HG02943 (cell line): ENCODE data around the gene PRG2.
"Not testable (repeated sequence)": the region's sequence is repeated elsewhere in the genome, so short reads cannot be mapped to it uniquely, and the experiment has no call there.

ENCODE experiments used
- ATAC-seq: cut with Tn5 transposase; IDR thresholded peaks from one replicate; pipeline ENCODE4 v1.9.1; 2021; ENCODE audit warnings: mild to moderate bottlenecking, low read depth, moderate library complexity; ENCODE audit not compliant: unreplicated experiment

PRG2 gene

DNA sequence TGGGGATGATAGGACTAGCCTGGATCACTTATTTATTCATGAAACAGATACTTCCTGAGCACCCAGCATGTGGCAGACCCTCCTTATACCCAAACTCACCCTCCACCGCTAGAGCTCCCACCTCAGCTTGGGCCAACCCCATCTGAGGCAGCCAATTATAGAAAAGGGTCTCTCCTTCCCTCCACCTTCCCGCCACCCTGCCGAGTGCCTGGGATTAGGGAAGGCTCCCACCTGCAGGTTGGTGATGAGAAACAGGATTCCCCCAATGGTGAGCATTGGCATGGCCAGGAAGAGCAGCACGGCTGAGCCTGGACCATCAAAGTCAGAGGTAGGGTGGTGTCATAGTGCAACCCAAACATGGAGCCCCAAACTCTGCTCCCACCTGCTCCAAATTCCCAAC, 30.6 kb upstream of the PRG2 start:
- no peak for ATAC-seq

GRCh38 chr11:57419146-57419545, 28.7 kb upstream of the PRG2 start:
- no peak for ATAC-seq

DNA sequence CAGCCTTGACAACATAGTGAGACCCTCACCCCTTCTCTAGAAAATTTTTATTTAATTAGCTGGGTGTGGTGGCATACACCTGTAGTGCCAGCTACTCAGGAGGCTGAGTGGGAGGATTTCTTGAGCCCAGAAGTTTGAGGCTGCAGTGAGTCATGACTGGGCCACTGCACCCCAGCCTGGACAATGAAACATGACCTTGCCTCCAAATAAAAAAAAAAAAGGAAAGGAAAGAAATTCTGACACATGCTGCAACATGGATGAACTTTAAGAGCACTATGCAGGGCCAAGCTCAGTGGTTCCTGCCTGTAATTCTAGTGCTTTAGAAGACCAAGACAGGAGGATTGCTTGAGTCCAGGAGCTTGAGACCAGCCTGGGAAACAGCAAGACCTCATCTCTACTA, 27.7 kb upstream of the PRG2 start:
- no peak for ATAC-seq

DNA sequence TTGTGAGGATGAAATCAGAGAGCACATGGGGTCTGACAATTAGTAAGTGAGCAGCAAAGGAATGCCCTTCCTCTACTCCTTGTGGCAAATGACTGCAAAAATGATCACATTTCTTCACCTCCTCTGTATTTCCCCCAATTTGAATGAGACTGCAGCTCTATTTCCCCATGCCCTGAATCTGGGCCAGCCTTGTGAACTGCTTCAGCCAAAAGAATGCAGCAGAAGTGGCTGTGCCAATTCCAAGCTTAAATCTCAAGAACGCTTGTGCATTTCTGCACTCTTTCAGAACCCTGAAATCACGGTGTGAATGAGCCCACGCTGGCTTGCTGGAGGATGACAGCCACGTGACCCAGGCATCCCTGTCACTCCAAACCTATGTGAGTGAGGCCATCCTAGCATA, 26.6 kb upstream of the PRG2 start:
- ATAC-seq = no peak

- ATAC-seq = no peak
These were observed 26.0 kb upstream of the PRG2 start for GRCh38 chr11:57416436-57416835.

DNA sequence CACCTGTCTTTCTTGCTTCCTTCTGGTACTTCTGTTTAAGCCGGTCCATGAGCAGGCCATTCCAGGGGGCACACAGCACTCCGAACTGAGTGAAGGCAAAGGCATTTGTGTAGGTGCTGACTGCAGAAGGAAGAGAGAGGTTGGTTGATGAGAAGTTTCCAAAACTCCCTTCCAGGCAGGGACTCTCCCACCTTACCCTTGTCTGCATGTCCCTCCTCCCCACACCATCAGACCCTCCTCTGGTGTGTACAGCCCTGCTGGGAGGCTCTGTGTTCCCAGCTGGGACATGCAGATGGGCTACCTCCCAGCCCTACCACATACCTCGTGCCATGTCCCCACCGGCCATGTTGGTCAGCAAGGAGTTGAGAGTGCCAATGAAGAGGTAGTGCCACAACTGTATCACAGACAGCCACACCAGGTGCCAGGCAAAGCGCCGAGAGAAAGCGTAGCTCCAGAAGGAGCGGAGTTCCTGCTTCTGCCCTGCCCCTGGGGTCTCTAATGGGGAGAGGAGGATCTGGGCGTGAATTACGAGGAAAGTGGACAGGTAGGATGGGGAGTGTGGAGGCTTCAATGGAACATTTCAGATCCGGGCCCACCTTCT, 24.3 kb upstream of the PRG2 start:
- no peak for ATAC-seq

DNA sequence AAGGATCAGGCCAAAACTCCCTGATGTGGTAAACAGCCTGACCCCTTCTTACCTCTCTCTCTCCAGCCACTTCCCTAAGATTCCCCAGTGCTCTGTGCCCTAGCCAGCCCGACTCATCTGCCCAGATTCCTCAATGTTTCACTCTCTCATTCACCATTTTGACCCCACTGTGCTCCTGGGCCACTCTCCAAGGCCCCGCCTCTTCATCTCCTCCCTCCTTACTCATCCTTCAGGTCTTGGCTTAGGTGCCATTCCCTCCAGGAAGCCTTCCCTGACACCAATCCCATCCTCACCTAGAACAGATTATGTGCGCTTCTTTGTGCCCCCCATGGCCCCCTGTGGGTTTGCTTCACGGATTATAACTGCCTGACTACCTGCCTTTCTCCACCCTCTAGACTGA, 23.2 kb upstream of the PRG2 start:
- no peak for ATAC-seq

DNA sequence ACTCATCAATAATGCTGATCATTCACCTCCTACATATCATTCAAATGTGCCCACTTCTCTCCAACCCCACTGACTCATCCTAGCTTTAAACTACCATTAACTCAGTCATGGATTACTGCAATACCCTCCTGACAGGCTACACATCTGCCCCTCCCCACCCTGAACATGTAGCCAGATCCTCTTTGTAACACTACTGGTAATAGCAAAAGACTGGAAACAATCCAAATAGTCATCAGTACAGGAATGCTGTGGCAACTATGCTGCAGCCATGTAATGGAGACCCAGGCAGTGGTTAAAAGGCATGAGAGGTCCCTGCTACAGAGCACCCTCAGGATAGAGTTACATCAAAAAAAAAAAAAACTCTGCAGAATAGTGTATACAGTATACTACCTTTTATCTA, 19.8 kb upstream of the PRG2 start:
- ATAC-seq = no peak

DNA sequence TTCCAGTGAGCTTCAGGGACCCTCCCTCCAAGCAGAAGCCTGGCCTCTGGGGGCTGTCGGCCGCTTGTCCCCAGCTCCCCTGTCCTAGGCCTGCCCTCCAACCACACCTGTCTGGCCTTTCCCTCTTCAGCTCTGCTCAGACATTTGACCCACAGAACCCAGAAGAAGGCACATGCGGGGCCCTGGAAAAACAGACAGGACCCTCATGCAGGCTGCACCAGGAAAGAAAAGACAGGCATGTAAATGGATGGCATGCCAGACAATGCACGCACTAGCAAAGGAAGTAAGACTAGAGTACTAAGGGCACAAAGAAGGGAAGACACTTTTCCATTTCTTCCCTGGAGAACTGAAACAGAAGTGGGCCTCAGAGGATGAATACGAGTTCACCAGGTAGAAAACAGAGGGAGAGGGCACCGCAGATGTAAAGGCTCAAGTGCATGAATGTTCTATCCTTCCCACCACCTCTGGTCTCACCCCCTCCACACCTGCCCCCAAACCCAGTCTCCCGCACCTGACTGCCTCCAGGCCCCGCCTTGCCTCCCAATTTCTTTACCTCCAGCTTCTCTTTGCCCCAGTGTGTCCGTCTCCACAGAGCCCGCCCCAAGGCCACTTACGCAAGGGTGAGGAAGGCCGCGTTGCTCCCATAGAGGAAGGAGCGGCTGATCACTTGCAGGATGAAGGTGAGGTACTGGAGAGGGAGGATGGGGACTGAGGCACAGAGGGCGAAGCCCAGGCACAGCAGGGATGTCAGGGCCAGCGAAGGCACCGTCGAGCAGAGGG, 19.1 kb upstream of the PRG2 start:
- ATAC-seq = no peak

DNA sequence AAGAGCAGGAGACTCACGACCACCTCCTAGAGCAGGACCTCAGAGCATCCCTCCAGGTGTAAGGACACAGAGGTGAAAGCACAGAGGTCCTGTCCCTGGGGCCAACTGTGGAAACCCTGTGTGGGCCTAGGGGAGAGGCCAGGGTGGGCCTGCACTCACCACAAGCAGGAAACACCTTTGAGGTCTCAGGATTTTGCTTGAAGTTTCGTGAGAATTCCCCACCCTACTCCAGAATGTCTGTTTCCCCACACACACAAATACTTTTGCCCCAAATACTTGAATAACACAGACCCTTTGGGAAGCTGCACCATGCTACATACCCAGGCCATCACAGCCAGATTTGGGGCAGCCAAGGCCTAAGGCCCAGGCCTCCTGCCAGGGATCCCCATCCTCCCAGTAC, 18.3 kb upstream of the PRG2 start:
- no peak for ATAC-seq

DNA sequence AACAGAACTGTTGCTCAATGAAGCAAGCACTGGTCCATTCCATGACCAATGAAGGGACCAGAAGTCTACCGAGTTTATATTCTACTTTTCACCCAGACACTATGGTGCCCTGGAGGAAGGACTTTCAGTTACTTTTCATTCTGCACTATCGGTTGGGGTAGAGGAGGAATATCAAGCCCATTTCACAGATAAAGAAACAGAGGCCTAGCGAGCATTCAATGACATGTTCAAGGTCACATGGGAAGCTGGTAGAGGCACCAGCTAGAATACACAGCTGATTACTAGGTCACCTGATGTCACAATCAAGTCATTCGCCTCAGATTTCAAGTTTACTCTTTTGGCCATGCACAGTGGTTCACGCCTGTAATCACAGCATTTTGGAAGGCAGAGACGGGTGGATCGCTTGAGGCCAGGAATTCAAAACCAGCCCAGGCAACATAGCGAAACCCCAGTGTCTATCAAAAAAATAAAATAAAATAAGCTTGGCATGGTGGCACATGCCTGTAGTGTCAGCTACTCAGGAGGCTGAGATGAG, 17.6 kb upstream of the PRG2 start:
- no peak for ATAC-seq

- ATAC-seq = no peak
These were observed 16.8 kb upstream of the PRG2 start for GRCh38 chr11:57407010-57407920.

DNA sequence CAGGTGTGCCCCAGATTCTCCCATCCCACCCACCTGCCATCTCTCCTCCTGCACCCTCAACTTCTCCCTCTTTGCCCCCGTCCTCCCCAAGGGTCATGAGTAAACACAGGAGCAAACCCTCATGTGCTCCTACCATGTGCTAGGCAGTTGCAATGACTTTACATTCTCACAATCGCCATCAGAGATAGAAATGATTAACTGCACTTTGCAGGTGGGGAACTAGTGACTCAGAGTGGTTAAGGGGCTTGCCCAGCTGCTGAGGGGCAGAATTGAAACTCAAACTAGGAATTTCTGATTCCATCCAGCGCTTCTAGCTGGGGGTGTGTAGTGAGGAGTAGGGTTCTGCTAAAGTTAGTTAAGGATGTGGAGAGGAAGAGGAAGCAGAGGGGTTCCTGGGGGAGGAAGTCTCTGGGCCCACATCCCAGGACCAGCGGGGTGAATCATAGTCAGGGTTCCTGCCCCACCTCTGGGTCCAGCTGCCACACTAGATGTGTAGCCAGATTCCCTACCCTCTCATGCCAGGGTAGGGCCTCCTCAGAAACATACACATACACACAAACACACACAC, 16.0 kb upstream of the PRG2 start:
- ATAC-seq = peak; percentile 72

- no peak for ATAC-seq
These were observed 14.9 kb upstream of the PRG2 start for GRCh38 chr11:57405271-57405860.

GRCh38 chr11:57403802-57404147, 13.3 kb upstream of the PRG2 start:
- ATAC-seq = no peak

DNA sequence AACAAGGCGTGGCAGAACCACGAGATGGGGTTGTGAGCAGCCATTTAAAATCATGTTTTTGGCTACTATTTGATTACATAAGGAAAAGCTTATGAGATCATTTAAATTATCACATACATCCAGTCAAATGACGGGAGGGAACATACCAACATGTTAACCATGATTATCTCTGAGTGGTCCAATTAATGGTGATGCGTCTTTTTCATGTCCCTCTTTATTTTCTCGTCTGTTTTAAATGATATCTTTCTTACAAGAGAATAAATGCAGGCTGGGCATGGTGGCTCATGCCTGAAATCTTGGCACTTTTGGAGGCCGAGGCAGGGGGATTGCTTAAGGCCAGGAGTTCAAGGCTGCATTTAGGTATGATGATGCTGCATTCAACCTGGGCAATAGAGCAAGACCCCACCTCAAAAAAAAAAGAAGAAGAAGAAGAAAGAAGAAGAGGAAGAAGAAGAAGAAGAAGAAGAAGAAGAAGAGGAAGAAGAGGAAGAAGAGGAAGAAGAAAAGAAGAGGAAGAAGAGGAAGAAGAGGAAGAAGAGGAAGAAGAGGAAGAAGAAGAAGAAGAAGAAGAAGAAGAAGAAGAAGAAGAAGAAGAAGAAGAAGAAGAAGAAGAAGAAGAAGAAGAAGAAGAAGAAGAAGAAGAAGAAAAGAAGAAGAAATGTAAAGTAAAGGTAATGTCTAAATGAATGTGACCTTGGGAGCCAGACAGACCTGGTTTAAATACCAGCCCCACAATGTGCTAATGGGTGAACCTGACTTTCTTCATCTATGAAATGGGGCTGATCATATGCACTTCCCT, 12.8 kb upstream of the PRG2 start:
- ATAC-seq = not testable (repeated sequence)

DNA sequence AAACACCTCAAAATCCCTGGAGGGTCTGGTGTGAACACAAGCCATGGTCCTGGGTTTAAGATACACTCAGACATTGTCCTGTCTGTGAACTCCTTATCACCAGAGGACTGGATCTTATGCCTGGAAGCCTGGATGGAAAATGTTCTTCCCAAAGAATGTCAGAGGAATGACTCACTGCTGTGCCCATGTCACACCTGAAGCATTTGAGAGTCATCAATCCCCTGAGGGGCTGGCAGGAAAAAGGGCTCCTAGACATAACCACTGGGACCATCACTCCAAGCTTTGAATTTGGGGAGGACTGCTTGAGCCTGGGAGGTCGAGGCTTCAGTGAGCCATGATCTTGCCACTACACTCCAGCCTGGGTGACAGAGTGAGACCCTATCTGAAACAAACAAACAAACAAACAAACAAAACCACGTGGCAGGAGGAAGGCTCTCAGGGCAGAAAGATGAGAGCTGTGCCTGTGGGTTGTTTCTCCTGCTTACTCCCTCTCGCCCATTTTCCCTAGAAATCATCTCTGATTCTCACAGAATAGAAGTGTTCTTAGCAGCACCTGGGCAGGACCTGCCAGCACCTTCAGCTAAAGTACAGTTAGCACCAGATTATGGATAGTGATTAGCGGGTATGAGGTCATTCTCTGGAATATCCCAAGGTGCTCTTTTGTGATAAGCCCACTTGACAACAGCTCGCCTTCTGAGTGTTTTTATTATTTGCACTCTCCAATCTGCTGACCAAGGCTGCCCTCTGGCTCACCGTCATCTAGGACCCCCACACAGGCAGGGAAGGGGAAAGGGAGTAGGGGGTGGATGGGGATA, 11.9 kb upstream of the PRG2 start:
- ATAC-seq = no peak

DNA sequence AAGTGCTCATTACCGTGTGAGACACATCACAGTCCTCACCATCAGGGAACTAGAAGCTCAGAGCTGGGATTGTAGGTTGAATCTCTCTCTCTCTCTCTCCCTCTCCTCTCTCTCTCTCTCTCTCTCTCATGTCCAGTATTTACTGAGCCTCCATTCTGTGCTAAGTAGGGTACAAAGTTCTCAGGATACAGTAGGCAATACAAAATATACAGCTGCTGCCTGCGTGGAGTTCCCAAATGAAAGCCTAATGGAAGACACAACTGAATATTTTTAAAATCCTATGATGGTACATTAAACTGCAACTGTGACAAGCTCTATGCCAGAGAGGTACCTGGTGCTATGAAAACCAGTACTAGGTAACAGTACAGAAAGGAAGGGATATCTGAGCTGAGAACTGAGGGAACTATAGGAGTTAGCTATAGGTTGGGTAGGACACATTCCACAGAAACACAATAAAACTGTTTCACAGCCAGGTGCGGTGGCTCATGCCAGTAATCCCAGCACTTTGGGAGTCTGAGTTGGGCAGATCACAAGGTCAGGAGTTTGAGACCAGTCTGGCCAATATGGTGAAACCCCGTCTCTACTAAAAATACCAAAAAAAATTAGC, 9.6 kb upstream of the PRG2 start:
- ATAC-seq = no peak
